ENCODE results near the gene MAPKAPK3. TPM values are rescaled to one million over a fixed set of nuclear protein-coding genes. Genes with fewer than 3 reads are reported as not detected.

Gene MAPKAPK3
- total and polyA plus RNA-seq, 12 donors: 134 to 496 (median 328) TPM

GRCh38 chr3:50658831-50659230 lies 41.9 kb downstream of the MAPKAPK3 start:
- intact Hi-C loops (cut with DNase I): no loop called here
- WGBS, 2 donors: 78 to 91% methylated on average over 3 of the region's 3 CpGs
- no peak for ATAC-seq

GRCh38 chr3:50660386-50660785 lies 43.4 kb downstream of the MAPKAPK3 start:
- Histone ChIP-seq H3K36me3 (no peaks in the 10 kb centered on the region), H3K4me1 (peaks cover 0 to 12% (median 0%) of the 10 kb centered on the region in 9 donors), H3K9me3 (no peaks in the 10 kb centered on the region), H3K27ac (no peak overlapping the region), H3K27me3 (no peaks in the 10 kb centered on the region), H3K4me3 (no peak overlapping the region)
- no peak for TF ChIP-seq CTCF (IDR thresholded peaks at IDR 0.05)
- intact Hi-C loops (cut with DNase I): no loop called here
- DNase-seq: no peak
- no peak for ATAC-seq
- 94% methylated on average over 10 of the region's 10 CpGs for WGBS, 2 donors

More at GRCh38 chr3:50658831-50659230, 41.9 kb downstream of the MAPKAPK3 start:
- Histone ChIP-seq H3K36me3 (no peaks in the 10 kb centered on the region), H3K27me3 (no peaks in the 10 kb centered on the region), H3K4me3 (no peak overlapping the region), H3K9me3 (no peaks in the 10 kb centered on the region), H3K4me1 (peaks cover 0 to 16% (median 0%) of the 10 kb centered on the region in 9 donors), H3K27ac (no peak overlapping the region)
- no peak for TF ChIP-seq CTCF (IDR thresholded peaks at IDR 0.05)
- DNase-seq: no peak

GRCh38 chr3:50661321-50661837 lies 44.4 kb downstream of the MAPKAPK3 start:
- Histone ChIP-seq H3K27ac (no peak overlapping the region), H3K4me3 (no peak overlapping the region), H3K4me1 (peaks cover 0 to 12% (median 0%) of the 10 kb centered on the region in 9 donors), H3K27me3 (no peaks in the 10 kb centered on the region), H3K9me3 (no peaks in the 10 kb centered on the region), H3K36me3 (no peaks in the 10 kb centered on the region)
- no peak for DNase-seq
- no peak for ATAC-seq
- intact Hi-C loops (cut with DNase I): no loop called here
- no peak for TF ChIP-seq CTCF (IDR thresholded peaks at IDR 0.05)
- 78% methylated on average over 6 of the region's 6 CpGs for WGBS, 2 donors

- Histone ChIP-seq H3K36me3 (no peaks in the 10 kb centered on the region), H3K4me3 (no peak overlapping the region), H3K27ac (no peak overlapping the region), H3K27me3 (no peaks in the 10 kb centered on the region), H3K4me1 (peaks cover 0 to 20% (median 0%) of the 10 kb centered on the region in 9 donors), H3K9me3 (no peaks in the 10 kb centered on the region)
- intact Hi-C loops (cut with DNase I): no loop called here
- ATAC-seq (no peak), DNase-seq (no peak)
- 33 to 52% methylated on average over 2 of the region's 2 CpGs for WGBS, 2 donors
- TF ChIP-seq CTCF (IDR thresholded peaks at IDR 0.05): no peak
Measured at GRCh38 chr3:50662408-50662807, 45.5 kb downstream of the MAPKAPK3 start.

Data from heart right ventricle (tissue), 16 donors.